ENCODE results near the gene ST3GAL4.

DNA sequence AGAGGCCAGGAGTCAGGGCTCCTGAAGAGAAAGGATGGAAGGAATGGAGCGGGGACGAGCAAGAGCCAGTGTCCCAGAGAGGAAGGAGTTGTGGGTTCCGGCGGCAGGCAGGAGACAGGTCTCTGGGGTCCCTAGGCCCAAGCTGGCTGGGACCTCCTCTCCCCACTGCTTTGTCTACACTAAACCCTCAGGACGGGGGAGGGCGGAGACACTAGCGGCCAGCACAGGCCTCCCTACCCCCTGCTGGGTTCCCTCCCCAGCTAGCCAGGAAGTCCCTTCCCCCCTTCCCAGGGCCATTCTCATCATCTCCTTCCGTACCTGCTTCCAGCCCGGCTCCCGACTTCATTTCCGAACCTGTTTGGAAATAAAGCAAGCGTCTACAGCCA lies 79.5 kb downstream of the ST3GAL4 start:
- TF ChIP-seq, protein P1, sequence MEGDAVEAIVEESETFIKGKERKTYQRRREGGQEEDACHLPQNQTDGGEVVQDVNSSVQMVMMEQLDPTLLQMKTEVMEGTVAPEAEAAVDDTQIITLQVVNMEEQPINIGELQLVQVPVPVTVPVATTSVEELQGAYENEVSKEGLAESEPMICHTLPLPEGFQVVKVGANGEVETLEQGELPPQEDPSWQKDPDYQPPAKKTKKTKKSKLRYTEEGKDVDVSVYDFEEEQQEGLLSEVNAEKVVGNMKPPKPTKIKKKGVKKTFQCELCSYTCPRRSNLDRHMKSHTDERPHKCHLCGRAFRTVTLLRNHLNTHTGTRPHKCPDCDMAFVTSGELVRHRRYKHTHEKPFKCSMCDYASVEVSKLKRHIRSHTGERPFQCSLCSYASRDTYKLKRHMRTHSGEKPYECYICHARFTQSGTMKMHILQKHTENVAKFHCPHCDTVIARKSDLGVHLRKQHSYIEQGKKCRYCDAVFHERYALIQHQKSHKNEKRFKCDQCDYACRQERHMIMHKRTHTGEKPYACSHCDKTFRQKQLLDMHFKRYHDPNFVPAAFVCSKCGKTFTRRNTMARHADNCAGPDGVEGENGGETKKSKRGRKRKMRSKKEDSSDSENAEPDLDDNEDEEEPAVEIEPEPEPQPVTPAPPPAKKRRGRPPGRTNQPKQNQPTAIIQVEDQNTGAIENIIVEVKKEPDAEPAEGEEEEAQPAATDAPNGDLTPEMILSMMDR (IDR thresholded peaks at IDR 0.05), result no peak
- no peak for TF ChIP-seq POLR2AphosphoS5 (IDR thresholded peaks at IDR 0.05)
- TF ChIP-seq EP300 (IDR thresholded peaks at IDR 0.05), result no peak
- TF ChIP-seq POLR2A (IDR thresholded peaks at IDR 0.05), result no peak

Data from sigmoid colon (tissue), 4 donors.